HEK293T (cell line): Measurements from ENCODE around the gene ATP10A.

ENCODE experiments used
- ELF4 ChIP-seq: fragments of 450-650 bp; IDR thresholded peaks from 2 replicates; pipeline ENCODE4 v1.6.1; 2017; ENCODE audit warnings: antibody characterized with exemption
- FOXM1 ChIP-seq: fragments of 450-650 bp; IDR thresholded peaks from 2 replicates; pipeline ENCODE4 v1.6.1; 2017; ENCODE audit warnings: mild to moderate bottlenecking, borderline replicate concordance
- HDGF ChIP-seq: fragments of 450-650 bp; IDR thresholded peaks from 2 replicates; pipeline ENCODE4 v1.6.1; 2017; ENCODE audit warnings: antibody characterized with exemption, borderline replicate concordance
- L3MBTL2 ChIP-seq: fragments of 450-650 bp; conservative IDR thresholded peaks from 2 replicates; pipeline ENCODE4 v1.6.1; 2016; ENCODE audit warnings: mild to moderate bottlenecking
- PKNOX1 ChIP-seq: fragments of 450-650 bp; IDR thresholded peaks from 2 replicates; pipeline ENCODE4 v1.6.1; 2016
- ZNF384 ChIP-seq: fragments of 450-650 bp; IDR thresholded peaks from 2 replicates; pipeline ENCODE4 v1.6.1; 2016

GRCh38 chr15:25677719-25678499, 185.2 kb downstream of the ATP10A start:
- TF ChIP-seq PKNOX1 (no peak), FOXM1 (no peak), ELF4 (no peak), L3MBTL2 (no peak), ZNF384 (no peak), HDGF (no peak)
